Ovary (tissue), 3 donors: ENCODE results near the gene AP2B1.

ENCODE experiments used
- CTCF ChIP-seq, 3 donors: fragments of 450-650 bp in 2 of 3; fragments of 200-600 bp in 1 of 3; IDR thresholded peaks; one replicate each; pipeline versions ENCODE4 v1.5.1 to v1.8.0; 2016 to 2022; ENCODE audit warnings: antibody characterized with exemption in 3 of 3, mild to moderate bottlenecking in 1 of 3
- POLR2A ChIP-seq: fragments of 450-650 bp; IDR thresholded peaks from one replicate; pipeline ENCODE4 v1.6.1; 2017; ENCODE audit warnings: antibody characterized with exemption, mild to moderate bottlenecking, moderate library complexity
- donor health status: DM: no; HTN: no; CAD: no.

- TF ChIP-seq CTCF (IDR thresholded peaks at IDR 0.05) (no peak), POLR2A (no peak)
These were observed 107.8 kb downstream of the AP2B1 start for GRCh38 chr17:35694906-35695305.
